Measurements from ENCODE around the gene ANKRD42. TPM values are rescaled to one million over a fixed set of nuclear protein-coding genes. Genes with fewer than 3 reads are reported as not detected.
A peak's percentile ranks its signal among the peaks of the same experiment; 100 is the strongest.

Gene ANKRD42
- total RNA-seq, 1 donor: 9.5 TPM

GRCh38 chr11:83156144-83156995 lies 37.1 kb upstream of the ANKRD42 start:
- no peak for TF ChIP-seq CTCF (IDR thresholded peaks at IDR 0.05; ENCODE audit: insufficient read depth, low read length)
- peak; percentile 100 for DNase-seq (ENCODE audit: low read depth)
- H3K4me3 ChIP-seq (ENCODE audit: low read depth, low read length): peak overlapping the region; percentile 78

- H3K4me3 ChIP-seq (ENCODE audit: low read depth, low read length): peak within 1 kb of the TSS; percentile 95
- DNase-seq (ENCODE audit: low read depth): no peak
- TF ChIP-seq CTCF (IDR thresholded peaks at IDR 0.05; ENCODE audit: insufficient read depth, low read length): no peak
Measured at GRCh38 chr11:83156996-83157593, 36.4 kb upstream of the ANKRD42 start, which contains the start of gene PCF11. Gene PCF11, plus strand, starts transcription at chr11:83157131. Its CDS starts 309 bp downstream, at chr11:83157440.

GRCh38 chr11:83157594-83158356 lies 35.7 kb upstream of the ANKRD42 start:
- H3K4me3 ChIP-seq (ENCODE audit: low read depth, low read length): peak overlapping the region; percentile 95
- peak; percentile 53 for DNase-seq (ENCODE audit: low read depth)
- no peak for TF ChIP-seq CTCF (IDR thresholded peaks at IDR 0.05; ENCODE audit: insufficient read depth, low read length)

- no peak for TF ChIP-seq CTCF (IDR thresholded peaks at IDR 0.05; ENCODE audit: insufficient read depth, low read length)
- peak overlapping the region; percentile 95 for H3K4me3 ChIP-seq (ENCODE audit: low read depth, low read length)
- no peak for DNase-seq (ENCODE audit: low read depth)
Measured at GRCh38 chr11:83158357-83158786, 35.1 kb upstream of the ANKRD42 start.

GRCh38 chr11:83158965-83159901 lies 34.3 kb upstream of the ANKRD42 start:
- no peak for DNase-seq (ENCODE audit: low read depth)
- TF ChIP-seq CTCF (IDR thresholded peaks at IDR 0.05; ENCODE audit: insufficient read depth, low read length): no peak
- peak overlapping the region; percentile 95 for H3K4me3 ChIP-seq (ENCODE audit: low read depth, low read length)

All from fibroblast of the aortic adventitia (primary cell).